ENCODE measurements around the gene DALRD3. TPM values are rescaled to one million over a fixed set of nuclear protein-coding genes. Genes with fewer than 3 reads are reported as not detected.

The DALRD3 gene
- total RNA-seq, 1 donor, result 39.1 TPM

GRCh38 chr3:49021813-49022687 is 3.7 kb upstream of the DALRD3 start, which contains the start of gene NDUFAF3:
Gene NDUFAF3, plus strand, starts transcription at chr3:49022121. Its CDS starts 24 bp downstream, at chr3:49022145.
- Histone ChIP-seq H3K4me1 (ENCODE audit: insufficient read depth, low read length) (peaks cover 35% of the 10 kb centered on the region), H4K20me1 (ENCODE audit: insufficient read depth, low read length) (peaks cover 15% of the 10 kb centered on the region), H3K27ac (ENCODE audit: low read depth, low read length) (peak within 1 kb of the TSS; percentile 96), H3K4me3 (ENCODE audit: insufficient read depth, low read length) (peak within 1 kb of the TSS; percentile 96), H3K36me3 (ENCODE audit: insufficient read depth, low read length) (peaks cover 40% of the 10 kb centered on the region), H3K79me2 (ENCODE audit: insufficient read depth, low read length) (peaks cover 77% of the 10 kb centered on the region), H3K4me2 (ENCODE audit: insufficient read depth, low read length) (peak within 1 kb of the TSS; percentile 98), H2AFZ (ENCODE audit: low read length) (peak within 1 kb of the TSS; percentile 83), H3K9me3 (ENCODE audit: low read depth, low read length) (no peaks in the 10 kb centered on the region), H3K27me3 (ENCODE audit: insufficient read depth, low read length) (no peaks in the 10 kb centered on the region)
- peak; percentile 86 for TF ChIP-seq CTCF (IDR thresholded peaks at IDR 0.05; ENCODE audit: extremely low read depth, low read depth, low read length)
- peak; percentile 99 for DNase-seq (ENCODE audit: insufficient read length, low spot score, missing footprints)

GRCh38 chr3:49021213-49021812 is 2.9 kb upstream of the DALRD3 start:
- H2AFZ ChIP-seq (ENCODE audit: low read length), result peak overlapping the region; percentile 83
- H4K20me1 ChIP-seq (ENCODE audit: insufficient read depth, low read length), result peaks cover 18% of the 10 kb centered on the region
- TF ChIP-seq CTCF (IDR thresholded peaks at IDR 0.05; ENCODE audit: extremely low read depth, low read depth, low read length), result no peak
- H3K27me3 ChIP-seq (ENCODE audit: insufficient read depth, low read length), result no peaks in the 10 kb centered on the region
- H3K36me3 ChIP-seq (ENCODE audit: insufficient read depth, low read length), result peaks cover 36% of the 10 kb centered on the region
- peaks cover 32% of the 10 kb centered on the region for H3K4me1 ChIP-seq (ENCODE audit: insufficient read depth, low read length)
- H3K9me3 ChIP-seq (ENCODE audit: low read depth, low read length), result no peaks in the 10 kb centered on the region
- peak; percentile 99 for DNase-seq (ENCODE audit: insufficient read length, low spot score, missing footprints)
- peak overlapping the region; percentile 96 for H3K4me3 ChIP-seq (ENCODE audit: insufficient read depth, low read length)
- H3K27ac ChIP-seq (ENCODE audit: low read depth, low read length), result peak overlapping the region; percentile 96
- peaks cover 70% of the 10 kb centered on the region for H3K79me2 ChIP-seq (ENCODE audit: insufficient read depth, low read length)
- H3K4me2 ChIP-seq (ENCODE audit: insufficient read depth, low read length), result peak overlapping the region; percentile 98

GRCh38 chr3:49020330-49021212 is 2.2 kb upstream of the DALRD3 start:
- H3K4me2 ChIP-seq (ENCODE audit: insufficient read depth, low read length), result peak overlapping the region; percentile 98
- no peak for TF ChIP-seq CTCF (IDR thresholded peaks at IDR 0.05; ENCODE audit: extremely low read depth, low read depth, low read length)
- H3K36me3 ChIP-seq (ENCODE audit: insufficient read depth, low read length), result peaks cover 36% of the 10 kb centered on the region
- peak overlapping the region; percentile 96 for H3K4me3 ChIP-seq (ENCODE audit: insufficient read depth, low read length)
- peak; percentile 93 for DNase-seq (ENCODE audit: insufficient read length, low spot score, missing footprints)
- peaks cover 32% of the 10 kb centered on the region for H3K4me1 ChIP-seq (ENCODE audit: insufficient read depth, low read length)
- peaks cover 18% of the 10 kb centered on the region for H4K20me1 ChIP-seq (ENCODE audit: insufficient read depth, low read length)
- H3K27ac ChIP-seq (ENCODE audit: low read depth, low read length), result peak overlapping the region; percentile 96
- H3K9me3 ChIP-seq (ENCODE audit: low read depth, low read length), result no peaks in the 10 kb centered on the region
- peak overlapping the region; percentile 77 for H2AFZ ChIP-seq (ENCODE audit: low read length)
- H3K79me2 ChIP-seq (ENCODE audit: insufficient read depth, low read length), result peaks cover 62% of the 10 kb centered on the region
- no peaks in the 10 kb centered on the region for H3K27me3 ChIP-seq (ENCODE audit: insufficient read depth, low read length)

All from osteoblast (primary cell).